Esophagus (tissue), 2 donors: ENCODE results near the gene ALKBH7. TPM values are rescaled to one million over a fixed set of nuclear protein-coding genes. Genes with fewer than 3 reads are reported as not detected.
"Not testable (repeated sequence)": the region's sequence is repeated elsewhere in the genome, so short reads cannot be mapped to it uniquely, and the experiment has no call there.

Experiments used
- H3K27ac ChIP-seq, 2 donors: one replicate each; pipeline ENCODE4 v1.5.1; 2013; ENCODE audit warnings: low read depth in 2 of 2, mild to moderate bottlenecking in 2 of 2, inconsistent platforms in 1 of 2, low read length in 1 of 2, moderate library complexity in 1 of 2
- H3K27me3 ChIP-seq, 2 donors: one replicate each; pipeline ENCODE4 v1.6.1; 2013; ENCODE audit warnings: low read length in 2 of 2, control low read depth in 1 of 2, mild to moderate bottlenecking in 1 of 2; ENCODE audit not compliant: insufficient read depth in 2 of 2, control insufficient read depth in 1 of 2
- H3K36me3 ChIP-seq, 2 donors: one replicate each; pipeline ENCODE4 v1.6.1; 2013; ENCODE audit warnings: low read length in 1 of 2; ENCODE audit not compliant: control insufficient read depth in 2 of 2, insufficient read depth in 2 of 2
- H3K4me1 ChIP-seq, 2 donors: one replicate each; pipeline ENCODE4 v1.6.1; 2013; ENCODE audit warnings: low read length in 1 of 2; ENCODE audit not compliant: control insufficient read depth in 2 of 2, insufficient read depth in 2 of 2
- H3K4me3 ChIP-seq, 2 donors: one replicate each; pipeline ENCODE4 v1.5.1; 2013; ENCODE audit warnings: low read length in 2 of 2, mild to moderate bottlenecking in 2 of 2, low read depth in 1 of 2, moderate library complexity in 1 of 2
- H3K9me3 ChIP-seq, 2 donors: one replicate each; pipeline ENCODE4 v1.6.1; 2013; ENCODE audit warnings: mild to moderate bottlenecking in 2 of 2, low read depth in 1 of 2, low read length in 1 of 2, moderate library complexity in 1 of 2; ENCODE audit not compliant: control insufficient read depth in 2 of 2, insufficient read depth in 1 of 2
- whole genome bisulfite sequencing, 2 donors: extraction: QIAGEN DNeasy Blood & Tissue Kit; methylation state at CpG; one replicate each; pipeline ENCODE4 v1.1.7; 2013; 5-methylcytosine and 5-hydroxymethylcytosine counted together
- polyA plus RNA-seq, 2 donors: library from polyadenylated mRNA; stranded (reverse); fragments of 200-250 nt; gene quantifications; one replicate each; pipeline ENCODE4 v1.2.3, GENCODE V29; 2013
- donor health status: healthy with polysubstance abuse.
- donor health status: Bipolar disorder and iron deficiency.

Gene ALKBH7
- polyA plus RNA-seq, 2 donors: 40.6 to 57.1 TPM

GRCh38 chr19:6350688-6351087, 21.9 kb upstream of the ALKBH7 start:
- Histone ChIP-seq H3K9me3 (no peaks in the 10 kb centered on the region), H3K27ac (no peak overlapping the region), H3K4me3 (no peak overlapping the region), H3K4me1 (no peaks in the 10 kb centered on the region), H3K36me3 (no peaks in the 10 kb centered on the region), H3K27me3 (no peaks in the 10 kb centered on the region)
- 77 to 80% methylated on average over 2 of the region's 2 CpGs for whole genome bisulfite sequencing, 2 donors

GRCh38 chr19:6352381-6353165, 20.0 kb upstream of the ALKBH7 start:
- no peaks in the 10 kb centered on the region for H3K9me3 ChIP-seq
- H3K36me3 ChIP-seq: no peaks in the 10 kb centered on the region
- H3K27me3 ChIP-seq: no peaks in the 10 kb centered on the region
- no peak overlapping the region for H3K4me3 ChIP-seq
- H3K27ac ChIP-seq: peak overlapping the region in 1 of 2 donors; percentile 34
- WGBS, 2 donors: 78 to 82% methylated on average over 2 of the region's 2 CpGs
- no peaks in the 10 kb centered on the region for H3K4me1 ChIP-seq

- H3K27me3 ChIP-seq: no peaks in the 10 kb centered on the region
- no peaks in the 10 kb centered on the region for H3K4me1 ChIP-seq
- H3K9me3 ChIP-seq: no peaks in the 10 kb centered on the region
- H3K36me3 ChIP-seq: no peaks in the 10 kb centered on the region
- no peak overlapping the region for H3K4me3 ChIP-seq
- H3K27ac ChIP-seq: no peak overlapping the region
- 59 to 62% methylated on average over 4 of the region's 4 CpGs for WGBS, 2 donors
Measured at GRCh38 chr19:6354098-6354674, 18.4 kb upstream of the ALKBH7 start.

DNA sequence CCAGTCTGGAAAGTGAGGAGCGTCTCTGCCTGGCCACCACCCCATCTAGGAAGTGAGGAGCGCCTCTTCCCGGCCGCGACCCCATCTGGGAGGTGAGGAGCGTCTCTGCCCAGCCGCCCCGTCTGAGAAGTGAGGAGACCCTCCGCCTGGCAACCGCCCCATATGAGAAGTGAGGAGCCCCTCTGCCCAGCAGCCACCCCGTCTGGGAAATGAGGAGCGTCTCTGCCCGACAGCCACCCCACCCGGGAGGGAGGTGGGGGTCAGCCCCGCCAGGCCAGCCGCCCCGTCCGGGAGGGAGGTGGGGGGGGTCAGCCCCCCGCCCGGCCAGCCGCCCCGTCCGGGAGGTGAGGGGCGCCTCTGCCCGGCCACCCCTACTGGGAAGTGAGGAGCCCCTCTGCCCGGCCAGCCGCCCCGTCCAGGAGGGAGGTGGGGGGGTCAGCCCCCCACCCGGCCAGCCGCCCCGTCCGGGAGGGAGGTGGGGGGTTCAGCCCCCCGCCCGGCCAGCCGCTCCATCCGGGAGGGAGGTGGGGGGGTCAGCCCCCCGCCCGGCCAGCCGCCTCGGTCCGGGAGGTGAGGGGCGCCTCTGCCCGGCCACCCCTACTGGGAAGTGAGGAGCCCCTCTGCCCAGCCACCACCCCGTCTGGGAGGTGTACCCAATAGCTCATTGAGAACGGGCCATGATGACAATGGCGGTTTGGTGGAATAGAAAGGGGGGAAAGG, 17.1 kb upstream of the ALKBH7 start:
- 92 to 96% methylated on average over 22 to 41 of the region's 46 CpGs for WGBS, 2 donors
- not testable (repeated sequence) for H3K4me3 ChIP-seq, H3K27me3 ChIP-seq, H3K36me3 ChIP-seq, H3K27ac ChIP-seq, H3K4me1 ChIP-seq, H3K9me3 ChIP-seq

DNA sequence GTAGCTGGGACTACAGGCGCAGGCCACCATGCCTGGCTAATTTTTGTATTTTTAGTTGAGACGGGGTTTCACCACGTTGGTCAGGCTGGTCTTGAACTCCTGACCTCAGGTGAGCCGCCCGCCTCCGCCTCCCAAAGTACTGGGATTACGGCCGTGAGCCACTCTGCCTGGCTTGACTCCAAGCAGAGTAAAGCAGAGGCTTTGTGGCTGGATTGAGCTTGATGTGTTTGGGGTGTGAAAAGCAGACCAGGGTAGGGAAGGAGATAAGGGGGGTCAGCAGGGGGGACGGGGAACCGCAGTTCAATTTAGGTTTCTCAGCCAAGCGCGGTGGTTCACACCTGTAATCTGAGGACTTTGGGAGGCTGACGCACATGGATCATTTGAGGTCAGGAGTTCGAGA, 15.4 kb upstream of the ALKBH7 start:
- no peak overlapping the region for H3K4me3 ChIP-seq
- H3K4me1 ChIP-seq: no peaks in the 10 kb centered on the region
- H3K27me3 ChIP-seq: no peaks in the 10 kb centered on the region
- 78 to 82% methylated on average over 14 of the region's 14 CpGs for WGBS, 2 donors
- no peaks in the 10 kb centered on the region for H3K36me3 ChIP-seq
- peak overlapping the region; percentile 4 to 86 for H3K27ac ChIP-seq
- H3K9me3 ChIP-seq: no peaks in the 10 kb centered on the region

- Histone ChIP-seq H3K4me3 (no peak overlapping the region), H3K4me1 (peaks cover 2% of the 10 kb centered on the region in 2 donors), H3K9me3 (no peaks in the 10 kb centered on the region), H3K27ac (peak overlapping the region; percentile 47 to 86), H3K36me3 (no peaks in the 10 kb centered on the region), H3K27me3 (no peaks in the 10 kb centered on the region)
- 37 to 55% methylated on average over 9 of the region's 9 CpGs for WGBS, 2 donors
Measured at GRCh38 chr19:6358003-6358402, 14.6 kb upstream of the ALKBH7 start.

- no peaks in the 10 kb centered on the region for H3K27me3 ChIP-seq
- H3K4me3 ChIP-seq: no peak overlapping the region
- no peaks in the 10 kb centered on the region for H3K9me3 ChIP-seq
- peaks cover 4 to 5% of the 10 kb centered on the region in 2 donors for H3K36me3 ChIP-seq
- no peak overlapping the region for H3K27ac ChIP-seq
- H3K4me1 ChIP-seq: peaks cover 2% of the 10 kb centered on the region in 2 donors
- WGBS, 2 donors: 90 to 91% methylated on average over 5 of the region's 5 CpGs
Measured at GRCh38 chr19:6359568-6360341, 12.8 kb upstream of the ALKBH7 start.

- H3K27me3 ChIP-seq, H3K9me3 ChIP-seq, H3K36me3 ChIP-seq, H3K4me1 ChIP-seq, H3K27ac ChIP-seq, H3K4me3 ChIP-seq: not testable (repeated sequence)
- 93% methylated on average over 12 of the region's 12 CpGs for WGBS, 2 donors
Measured at GRCh38 chr19:6360445-6360844, 12.1 kb upstream of the ALKBH7 start.

DNA sequence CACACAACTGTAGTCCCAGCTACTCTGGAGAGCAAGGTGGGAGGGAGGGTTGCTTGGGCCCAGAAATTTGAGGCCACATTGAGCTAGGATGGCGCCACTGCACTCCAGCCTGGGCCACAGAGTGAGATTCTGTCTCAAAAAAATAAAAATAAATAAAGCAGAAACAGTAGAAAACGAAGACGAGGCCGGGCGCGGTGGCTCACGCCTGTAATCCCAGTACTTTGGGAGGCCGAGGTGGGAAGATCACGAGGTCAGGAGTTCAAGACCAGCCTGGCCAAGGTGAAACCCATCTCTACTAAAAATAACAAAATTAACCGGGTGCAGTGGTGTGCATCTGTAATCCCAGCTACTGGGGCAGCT, 11.8 kb upstream of the ALKBH7 start:
- Histone ChIP-seq H3K4me3 (peak overlapping the region in 1 of 2 donors; percentile 73), H3K27ac (peak overlapping the region; percentile 37 to 43)
- WGBS, 2 donors: 93 to 94% methylated on average over 10 of the region's 10 CpGs
- H3K9me3 ChIP-seq, H3K36me3 ChIP-seq, H3K27me3 ChIP-seq, H3K4me1 ChIP-seq: not testable (repeated sequence)
